HEK293 (cell line): Measurements from ENCODE around the gene SKAP1.
A peak's percentile ranks its signal among the peaks of the same experiment; 100 is the strongest.

Source experiments
- CTCF ChIA-PET: fragments of 350-600 bp; formaldehyde crosslinking; extraction: SDS; loops from one replicate; lab custom pipeline; 2021; ENCODE audit warnings: antibody characterized with exemption; lab: Yijun Ruan, JAX
- POLR2A ChIA-PET: fragments of 300-600 bp; formaldehyde crosslinking; extraction: SDS; loops from one replicate; lab custom pipeline; 2020; ENCODE audit warnings: antibody characterized with exemption, inconsistent platforms; lab: Yijun Ruan, JAX
- H3K27ac ChIP-seq: fragments of 200-500 bp; sonication (Bioruptor generic); 2 replicates; pipeline ENCODE4 v1.5.1; 2014; ENCODE audit warnings: low read depth, low read length, control low read depth, inconsistent platforms; ENCODE audit errors: extremely low read depth
- H3K36me3 ChIP-seq, 2 experiments: fragments of 200-500 bp in 1 of 2; sonication (Bioruptor generic) in 1 of 2; 1 replicate in 1 of 2; 2 replicates in 1 of 2; pipeline ENCODE4 v1.5.1; 2014 to 2017; ENCODE audit warnings: inconsistent platforms in 2 of 2, low read length in 2 of 2; ENCODE audit not compliant: control insufficient read depth in 2 of 2, insufficient read depth in 1 of 2
- H3K4me1 ChIP-seq: fragments of 200-500 bp; sonication (Bioruptor generic); 2 replicates; pipeline ENCODE4 v1.5.1; 2014; ENCODE audit warnings: mild to moderate bottlenecking, low read length, inconsistent platforms; ENCODE audit not compliant: control insufficient read depth, insufficient read depth
- H3K4me3 ChIP-seq: 2 replicates; pipeline ENCODE4 v1.5.1; 2011; ENCODE audit warnings: low read depth, mild to moderate bottlenecking, control low read depth, low read length, moderate library complexity
- H3K9me3 ChIP-seq: fragments of 200-500 bp; sonication (Bioruptor generic); 2 replicates; pipeline ENCODE4 v1.5.1; 2014; ENCODE audit warnings: low read depth, low read length, inconsistent platforms; ENCODE audit not compliant: control insufficient read depth, insufficient read depth
- BCL11B ChIP-seq: fragments of 450-650 bp; formaldehyde crosslinking; IDR thresholded peaks from 2 replicates; pipeline ENCODE4 v1.5.1; 2016; ENCODE audit warnings: low read depth, missing biosample characterization, missing genetic modification characterization
- GLIS1 ChIP-seq: fragments of 450-650 bp; formaldehyde crosslinking; IDR thresholded peaks from 2 replicates; pipeline ENCODE4 v1.5.1; 2016; ENCODE audit warnings: missing biosample characterization, missing genetic modification characterization
- HIC1 ChIP-seq: fragments of 450-650 bp; formaldehyde crosslinking; IDR thresholded peaks from 2 replicates; pipeline ENCODE4 v1.5.1; 2016; ENCODE audit warnings: missing biosample characterization, missing genetic modification characterization
- IKZF3 ChIP-seq: fragments of 450-650 bp; IDR thresholded peaks from 2 replicates; pipeline ENCODE4 v1.5.0; 2018; ENCODE audit warnings: missing biosample characterization, mild to moderate bottlenecking, missing genetic modification characterization, moderate library complexity
- KLF10 ChIP-seq: fragments of 450-650 bp; IDR thresholded peaks from 2 replicates; pipeline ENCODE4 v1.5.1; 2018; ENCODE audit warnings: missing biosample characterization, mild to moderate bottlenecking, missing genetic modification characterization
- OSR2 ChIP-seq: fragments of 450-650 bp; formaldehyde crosslinking; IDR thresholded peaks from 2 replicates; pipeline ENCODE4 v1.5.1; 2016; ENCODE audit warnings: missing biosample characterization, missing genetic modification characterization
- PRDM6 ChIP-seq: fragments of 450-650 bp; formaldehyde crosslinking; IDR thresholded peaks from 2 replicates; pipeline ENCODE4 v1.5.1; 2017; ENCODE audit warnings: missing biosample characterization, missing genetic modification characterization
- TCF7L2 ChIP-seq: IDR thresholded peaks from 2 replicates; pipeline ENCODE4 v1.6.1; 2011; ENCODE audit warnings: low read depth, mild to moderate bottlenecking, inconsistent platforms, low read length, moderate library complexity, borderline replicate concordance
- WT1 ChIP-seq: fragments of 450-650 bp; formaldehyde crosslinking; IDR thresholded peaks from 2 replicates; pipeline ENCODE4 v1.5.1; 2016; ENCODE audit warnings: missing biosample characterization, missing genetic modification characterization
- ZBTB1 ChIP-seq: fragments of 450-650 bp; formaldehyde crosslinking; IDR thresholded peaks from 2 replicates; pipeline ENCODE4 v1.5.1; 2016; ENCODE audit warnings: missing biosample characterization, missing genetic modification characterization
- ZBTB17 ChIP-seq: fragments of 450-650 bp; formaldehyde crosslinking; IDR thresholded peaks from 2 replicates; pipeline ENCODE4 v1.5.1; 2016; ENCODE audit warnings: missing biosample characterization, missing genetic modification characterization
- ZBTB20 ChIP-seq: fragments of 450-650 bp; formaldehyde crosslinking; IDR thresholded peaks from 2 replicates; pipeline ENCODE4 v1.5.1; 2016; ENCODE audit warnings: missing biosample characterization, missing genetic modification characterization
- ZBTB44 ChIP-seq: fragments of 450-650 bp; IDR thresholded peaks from 2 replicates; pipeline ENCODE4 v1.5.1; 2018; ENCODE audit warnings: missing biosample characterization, mild to moderate bottlenecking, missing genetic modification characterization
- ZBTB8A ChIP-seq: fragments of 450-650 bp; formaldehyde crosslinking; IDR thresholded peaks from 2 replicates; pipeline ENCODE4 v1.5.1; 2016; ENCODE audit warnings: missing biosample characterization, missing genetic modification characterization
- ZEB2 ChIP-seq: fragments of 450-650 bp; formaldehyde crosslinking; IDR thresholded peaks from 2 replicates; pipeline ENCODE4 v1.5.1; 2016; ENCODE audit warnings: missing biosample characterization, missing genetic modification characterization
- ZNF10 ChIP-seq: fragments of 450-650 bp; formaldehyde crosslinking; IDR thresholded peaks from 2 replicates; pipeline ENCODE4 v1.5.1; 2017; ENCODE audit warnings: missing biosample characterization, missing genetic modification characterization
- ZNF18 ChIP-seq: fragments of 450-650 bp; formaldehyde crosslinking; IDR thresholded peaks from 2 replicates; pipeline ENCODE4 v1.5.1; 2016; ENCODE audit warnings: missing biosample characterization, missing genetic modification characterization
- ZNF24 ChIP-seq: fragments of 450-650 bp; formaldehyde crosslinking; IDR thresholded peaks from 2 replicates; pipeline ENCODE4 v1.5.1; 2016; ENCODE audit warnings: missing biosample characterization, missing genetic modification characterization
- ZNF335 ChIP-seq: fragments of 450-650 bp; formaldehyde crosslinking; conservative IDR thresholded peaks from 2 replicates; pipeline ENCODE4 v1.5.1; 2016; ENCODE audit warnings: missing biosample characterization, missing genetic modification characterization
- ZNF521 ChIP-seq: fragments of 450-650 bp; formaldehyde crosslinking; IDR thresholded peaks from 2 replicates; pipeline ENCODE4 v1.5.1; 2017; ENCODE audit warnings: missing biosample characterization, mild to moderate bottlenecking, missing genetic modification characterization
- ZNF561 ChIP-seq: fragments of 450-650 bp; IDR thresholded peaks from 2 replicates; pipeline ENCODE4 v1.5.1; 2018; ENCODE audit warnings: missing biosample characterization, missing genetic modification characterization, borderline replicate concordance
- ZNF629 ChIP-seq: fragments of 450-650 bp; formaldehyde crosslinking; IDR thresholded peaks from 2 replicates; pipeline ENCODE4 v1.5.1; 2017; ENCODE audit warnings: missing biosample characterization, missing genetic modification characterization
- ZNF654 ChIP-seq: fragments of 450-650 bp; formaldehyde crosslinking; IDR thresholded peaks from 2 replicates; pipeline ENCODE4 v1.5.1; 2016; ENCODE audit warnings: low read depth, missing biosample characterization, missing genetic modification characterization
- ZNF768 ChIP-seq: fragments of 450-650 bp; formaldehyde crosslinking; IDR thresholded peaks from 2 replicates; pipeline ENCODE4 v1.5.1; 2018; ENCODE audit warnings: missing biosample characterization, mild to moderate bottlenecking, missing genetic modification characterization
- ZSCAN23 ChIP-seq: fragments of 450-650 bp; formaldehyde crosslinking; IDR thresholded peaks from 2 replicates; pipeline ENCODE4 v1.5.1; 2016; ENCODE audit warnings: missing biosample characterization, missing genetic modification characterization
- ZSCAN30 ChIP-seq: fragments of 450-650 bp; IDR thresholded peaks from 2 replicates; pipeline ENCODE4 v1.5.1; 2018; ENCODE audit warnings: missing biosample characterization, mild to moderate bottlenecking, missing genetic modification characterization, moderate library complexity
- TF ChIP-seq, protein P1 (sequence below): fragments of 450-650 bp; formaldehyde crosslinking; IDR thresholded peaks from 2 replicates; pipeline ENCODE4 v1.5.1; 2016; ENCODE audit warnings: missing biosample characterization, missing genetic modification characterization
- TF ChIP-seq, protein P2 (sequence below): fragments of 450-650 bp; formaldehyde crosslinking; IDR thresholded peaks from 2 replicates; pipeline ENCODE4 v1.5.1; 2016; ENCODE audit warnings: missing biosample characterization, missing genetic modification characterization

The SKAP1 gene

DNA sequence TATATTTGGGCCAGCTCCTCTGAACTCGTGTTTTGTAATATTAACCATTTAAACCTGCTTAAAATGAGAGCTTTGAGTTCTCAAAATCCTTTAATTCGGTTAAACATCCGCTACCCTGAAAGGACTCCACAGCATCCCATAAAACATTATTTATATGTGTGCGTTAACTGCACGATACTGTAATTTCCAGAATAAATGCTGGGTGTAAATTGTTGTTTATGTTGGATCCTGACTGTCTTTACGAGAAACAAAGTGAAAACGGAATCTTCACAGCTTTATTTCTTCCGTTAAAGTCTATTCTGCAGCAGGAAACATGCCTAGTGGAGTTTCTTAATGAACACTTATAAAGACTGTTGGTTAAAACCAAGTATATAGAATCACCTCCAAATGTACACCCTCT, 179.1 kb downstream of the SKAP1 start:
- Histone ChIP-seq H3K4me1 (peaks cover 34% of the 10 kb centered on the region), H3K9me3 (no peaks in the 10 kb centered on the region), H3K36me3 (no peaks in the 10 kb centered on the region), H3K27ac (no peak overlapping the region), H3K4me3 (no peak overlapping the region)
- POLR2A ChIA-PET = interaction anchor here (0.6 kb wide), 1 partner anchor 305 kb away, joined by 4 read pairs; no protein-coding TSS in a partner anchor
- CTCF ChIA-PET = interaction anchor here (0.5 to 17.5 kb wide), 11 partner anchors 11 to 416 kb away, joined by 3 to 269 read pairs (median 4); partner anchors contain the start of gene HOXB5
- TF ChIP-seq BCL11B (0 out of 2 replicates have a peak, but pooled peaks have one; percentile 71), ZNF768 (tag by site-specific recombination) (no peak), WT1 (tag by site-specific recombination) (peak; percentile 85), ZBTB1 (tag by site-specific recombination) (0 out of 2 replicates have a peak, but pooled peaks have one; percentile 61), PRDM6 (tag by site-specific recombination) (peak; percentile 100), ZNF521 (tag by site-specific recombination) (no peak), ZBTB44 (peak; percentile 82), TCF7L2 (no peak), HIC1 (tag by site-specific recombination) (no peak; the same call in 1 of the 2 replicates), ZSCAN23 (tag by site-specific recombination) (no peak), ZBTB8A (tag by site-specific recombination) (peak; percentile 51; the same call in 1 of the 2 replicates), ZNF629 (tag by site-specific recombination) (0 out of 2 replicates have a peak, but pooled peaks have one; percentile 15), IKZF3 (tag by site-specific recombination) (peak; percentile 30; the same call in 1 of the 2 replicates), ZNF10 (tag by site-specific recombination) (0 out of 2 replicates have a peak, but pooled peaks have one; percentile 45), ZNF654 (0 out of 2 replicates have a peak, but pooled peaks have one; percentile 2), ZNF335 (tag by site-specific recombination) (peak; percentile 6; the same call in 1 of the 2 replicates), ZSCAN30 (peak; percentile 74), ZNF561 (tag by site-specific recombination) (peak; percentile 73), OSR2 (tag by site-specific recombination) (peak; percentile 70), ZBTB17 (tag by site-specific recombination) (no peak), ZNF18 (peak; percentile 69; the same call in 1 of the 2 replicates), ZBTB20 (tag by site-specific recombination) (no peak), KLF10 (tag by site-specific recombination) (no peak), ZNF24 (tag by site-specific recombination) (peak; percentile 66; the same call in 1 of the 2 replicates), GLIS1 (peak; percentile 30; the same call in 1 of the 2 replicates), ZEB2 (peak; percentile 84)
- TF ChIP-seq, protein P1, sequence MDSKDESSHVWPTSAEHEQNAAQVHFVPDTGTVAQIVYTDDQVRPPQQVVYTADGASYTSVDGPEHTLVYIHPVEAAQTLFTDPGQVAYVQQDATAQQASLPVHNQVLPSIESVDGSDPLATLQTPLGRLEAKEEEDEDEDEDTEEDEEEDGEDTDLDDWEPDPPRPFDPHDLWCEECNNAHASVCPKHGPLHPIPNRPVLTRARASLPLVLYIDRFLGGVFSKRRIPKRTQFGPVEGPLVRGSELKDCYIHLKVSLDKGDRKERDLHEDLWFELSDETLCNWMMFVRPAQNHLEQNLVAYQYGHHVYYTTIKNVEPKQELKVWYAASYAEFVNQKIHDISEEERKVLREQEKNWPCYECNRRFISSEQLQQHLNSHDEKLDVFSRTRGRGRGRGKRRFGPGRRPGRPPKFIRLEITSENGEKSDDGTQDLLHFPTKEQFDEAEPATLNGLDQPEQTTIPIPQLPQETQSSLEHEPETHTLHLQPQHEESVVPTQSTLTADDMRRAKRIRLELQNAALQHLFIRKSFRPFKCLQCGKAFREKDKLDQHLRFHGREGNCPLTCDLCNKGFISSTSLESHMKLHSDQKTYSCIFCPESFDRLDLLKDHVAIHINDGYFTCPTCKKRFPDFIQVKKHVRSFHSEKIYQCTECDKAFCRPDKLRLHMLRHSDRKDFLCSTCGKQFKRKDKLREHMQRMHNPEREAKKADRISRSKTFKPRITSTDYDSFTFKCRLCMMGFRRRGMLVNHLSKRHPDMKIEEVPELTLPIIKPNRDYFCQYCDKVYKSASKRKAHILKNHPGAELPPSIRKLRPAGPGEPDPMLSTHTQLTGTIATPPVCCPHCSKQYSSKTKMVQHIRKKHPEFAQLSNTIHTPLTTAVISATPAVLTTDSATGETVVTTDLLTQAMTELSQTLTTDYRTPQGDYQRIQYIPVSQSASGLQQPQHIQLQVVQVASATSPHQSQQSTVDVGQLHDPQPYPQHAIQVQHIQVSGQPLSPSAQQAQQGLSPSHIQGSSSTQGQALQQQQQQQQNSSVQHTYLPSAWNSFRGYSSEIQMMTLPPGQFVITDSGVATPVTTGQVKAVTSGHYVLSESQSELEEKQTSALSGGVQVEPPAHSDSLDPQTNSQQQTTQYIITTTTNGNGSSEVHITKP (tag by site-specific recombination) = peak; percentile 87
- TF ChIP-seq, protein P2, sequence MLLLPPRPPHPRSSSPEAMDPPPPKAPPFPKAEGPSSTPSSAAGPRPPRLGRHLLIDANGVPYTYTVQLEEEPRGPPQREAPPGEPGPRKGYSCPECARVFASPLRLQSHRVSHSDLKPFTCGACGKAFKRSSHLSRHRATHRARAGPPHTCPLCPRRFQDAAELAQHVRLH (tag by site-specific recombination) = peak; percentile 89
